GM19193 (cell line): ENCODE data around the gene GPR27.

Experiments used
- POLR2A ChIP-seq: IDR thresholded peaks from 4 replicates; pipeline ENCODE4 v1.6.1; 2011; ENCODE audit not compliant: insufficient read depth, insufficient read length; ENCODE audit errors: extremely low read depth

GPR27 gene

GRCh38 chr3:71760140-71760539, 6.5 kb downstream of the GPR27 start:
- no peak for TF ChIP-seq POLR2A

DNA sequence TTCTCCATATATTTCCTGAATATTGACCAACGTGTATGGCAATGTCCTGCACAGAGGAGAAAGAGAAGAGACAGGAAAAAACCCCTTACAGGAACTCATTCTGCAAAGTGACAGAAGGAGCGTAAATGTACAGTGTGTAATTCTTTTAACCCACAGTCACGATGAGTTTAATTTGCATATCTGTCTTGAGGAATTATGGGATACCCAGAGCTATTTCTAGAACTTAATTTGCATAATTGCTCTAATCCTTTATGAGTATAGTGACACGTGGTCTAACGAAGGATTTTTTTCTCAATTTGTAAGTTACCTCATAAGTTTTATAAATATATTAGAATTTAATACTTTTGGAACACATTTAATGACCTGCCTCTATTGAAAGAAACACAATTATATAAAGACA, 9.8 kb downstream of the GPR27 start:
- TF ChIP-seq POLR2A: no peak

GRCh38 chr3:71771126-71771525, 17.5 kb downstream of the GPR27 start:
- TF ChIP-seq POLR2A: no peak

GRCh38 chr3:71771884-71772283, 18.2 kb downstream of the GPR27 start:
- no peak for TF ChIP-seq POLR2A

DNA sequence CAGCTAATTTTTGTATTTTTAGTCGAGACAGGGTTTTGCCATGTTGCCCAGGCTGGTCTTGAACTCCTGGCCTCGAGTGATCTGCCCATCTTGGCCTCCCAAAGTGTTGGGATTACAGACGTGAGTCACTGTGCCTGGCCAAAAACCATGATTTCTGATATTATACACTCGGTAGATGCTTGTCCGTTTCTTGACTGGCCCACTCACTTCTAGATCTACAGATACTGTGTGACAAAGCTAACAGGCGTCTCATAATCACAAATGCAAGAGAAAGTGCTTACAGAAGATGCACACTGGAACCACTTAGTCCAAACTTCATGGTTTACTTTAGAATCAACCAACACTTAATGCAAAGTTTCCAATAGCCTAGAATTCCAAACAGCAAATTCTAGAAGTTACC, 22.9 kb downstream of the GPR27 start:
- TF ChIP-seq POLR2A: no peak

GRCh38 chr3:71778353-71778752, 24.7 kb downstream of the GPR27 start:
- TF ChIP-seq POLR2A: no peak

DNA sequence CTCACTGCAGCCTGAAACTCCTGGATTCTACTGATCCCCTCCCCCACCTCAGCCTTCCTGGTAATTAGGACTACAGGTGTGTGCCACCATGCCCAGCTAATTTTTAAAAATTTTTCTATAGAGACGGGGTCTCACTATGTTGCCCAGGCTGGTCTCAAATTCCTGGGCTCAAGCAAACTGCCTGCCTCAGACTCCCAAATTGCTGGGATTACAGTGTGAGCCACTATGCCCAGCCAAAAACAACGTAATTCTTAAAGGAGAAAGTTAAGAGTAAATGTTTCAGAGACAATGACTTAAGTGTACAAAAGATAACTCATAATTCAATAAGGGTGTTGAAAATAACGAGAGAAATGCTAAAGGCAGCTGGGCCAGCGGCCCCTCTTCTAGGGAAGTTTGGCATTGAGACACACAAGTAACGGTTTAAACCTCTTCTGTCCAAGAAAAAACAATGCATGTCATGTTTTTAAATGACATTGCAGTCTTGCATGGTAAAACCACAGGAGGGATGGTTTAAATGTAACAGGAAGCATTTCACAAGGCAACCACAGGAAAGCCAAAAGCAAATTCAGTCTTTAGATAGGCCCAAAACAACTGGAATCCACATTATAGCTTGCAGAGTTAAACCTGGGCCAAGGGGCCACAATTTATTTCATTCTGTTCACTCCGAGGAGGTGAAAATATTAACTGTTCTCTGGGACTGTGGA, 26.2 kb downstream of the GPR27 start:
- TF ChIP-seq POLR2A: no peak

DNA sequence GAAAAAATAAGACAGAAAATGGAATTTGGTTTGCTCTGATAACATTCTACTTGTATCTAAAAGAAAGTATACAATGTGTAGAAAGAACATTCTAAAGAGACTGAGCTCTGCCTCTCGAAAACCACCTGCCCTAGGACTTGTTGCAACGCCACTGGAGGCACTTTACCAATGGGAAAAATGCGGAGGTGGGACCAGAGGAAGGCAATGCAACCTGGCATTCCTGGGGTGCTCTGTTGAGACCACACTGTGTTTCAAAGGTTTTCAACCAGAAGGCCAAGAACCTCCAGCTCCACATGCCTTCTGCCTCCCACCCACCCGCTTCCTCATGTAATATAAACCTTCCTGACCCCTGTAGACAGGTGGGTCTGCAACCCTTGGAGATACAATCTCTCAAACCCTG, 26.8 kb downstream of the GPR27 start:
- no peak for TF ChIP-seq POLR2A

GRCh38 chr3:71783152-71783551, 29.5 kb downstream of the GPR27 start:
- no peak for TF ChIP-seq POLR2A

DNA sequence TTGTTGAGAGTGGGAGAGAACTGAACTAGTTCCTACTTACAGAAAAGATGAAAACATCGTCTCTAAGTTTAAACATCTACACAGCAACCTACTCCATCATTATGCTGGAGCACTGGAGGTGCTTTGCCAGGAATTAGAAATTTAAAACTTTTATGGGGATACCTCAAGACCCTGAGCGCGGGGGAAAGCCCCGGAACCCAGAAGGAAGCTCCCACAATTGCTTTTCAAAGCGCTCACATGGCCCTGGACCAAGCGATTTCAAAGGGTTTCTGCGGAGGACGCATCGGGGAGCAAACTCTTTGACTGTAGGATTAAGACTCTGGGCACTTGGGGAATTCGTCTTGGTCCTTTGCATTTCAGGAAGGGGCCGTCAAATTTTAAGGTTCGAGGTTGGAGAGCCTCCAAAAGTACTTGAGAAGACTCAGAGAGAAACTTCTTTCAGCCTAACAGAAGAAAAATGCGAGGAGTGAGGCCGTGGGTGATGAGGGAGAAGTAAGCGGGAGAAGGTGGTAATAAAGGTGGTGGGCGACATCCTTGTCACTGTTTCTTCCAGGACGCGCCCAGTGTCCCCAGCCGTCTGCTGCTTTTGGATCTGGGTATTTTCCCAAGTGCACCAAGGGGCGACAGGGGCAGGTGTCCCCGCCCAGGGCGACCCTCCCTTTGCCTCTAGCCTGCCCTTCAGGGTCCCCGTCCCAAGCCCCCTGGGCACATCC, 30.7 kb downstream of the GPR27 start:
- no peak for TF ChIP-seq POLR2A

GRCh38 chr3:71784914-71785531, 31.4 kb downstream of the GPR27 start, which contains the start of gene PROK2:
PROK2 (minus strand) TSS chr3:71785148; CDS start chr3:71785052, 96 bp downstream.
- no peak for TF ChIP-seq POLR2A

- no peak for TF ChIP-seq POLR2A
Measured at GRCh38 chr3:71785532-71786216, 32.0 kb downstream of the GPR27 start.

DNA sequence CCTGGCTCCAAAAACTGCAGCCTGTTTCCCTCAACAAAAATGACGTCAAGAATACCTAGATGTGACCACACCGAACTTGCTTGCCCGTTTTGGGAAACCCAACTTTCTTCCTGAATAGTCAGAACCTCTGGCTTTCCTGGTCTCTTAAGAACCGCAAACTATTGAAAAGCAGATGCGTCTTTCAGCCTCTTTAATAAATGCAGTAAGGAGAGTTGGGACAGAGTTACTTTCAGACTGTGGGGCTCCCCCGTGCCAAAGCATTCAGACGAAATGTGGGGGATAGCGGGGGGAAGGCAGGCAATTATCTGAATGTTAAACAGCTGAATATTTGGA, 32.5 kb downstream of the GPR27 start:
- TF ChIP-seq POLR2A: no peak

DNA sequence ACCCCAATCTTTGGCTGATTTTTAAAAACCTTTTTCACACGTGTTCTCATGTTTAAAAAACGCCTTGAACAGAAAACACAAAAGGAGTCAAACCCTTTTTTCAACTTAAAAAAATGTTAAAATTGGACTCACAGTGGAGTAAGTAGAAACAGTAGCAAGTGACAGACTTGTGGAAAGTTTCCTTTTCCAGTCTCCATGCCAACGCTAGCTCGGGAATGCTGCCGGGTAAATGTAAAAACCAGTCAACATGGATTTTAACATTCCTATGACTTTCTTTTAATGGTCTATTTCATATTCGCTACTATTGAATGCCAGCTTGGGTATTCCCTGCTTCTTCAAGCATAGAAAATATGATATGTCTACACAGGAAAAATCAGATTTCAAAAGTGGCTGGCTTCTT, 32.9 kb downstream of the GPR27 start:
- no peak for TF ChIP-seq POLR2A

GRCh38 chr3:71787851-71788405, 34.3 kb downstream of the GPR27 start:
- TF ChIP-seq POLR2A: no peak
